ENCODE data around the gene TNNI3K. TPM values are rescaled to one million over a fixed set of nuclear protein-coding genes. Genes with fewer than 3 reads are reported as not detected.
"Not testable (repeated sequence)": the region's sequence is repeated elsewhere in the genome, so short reads cannot be mapped to it uniquely, and the experiment has no call there.

Gene TNNI3K, protein sequence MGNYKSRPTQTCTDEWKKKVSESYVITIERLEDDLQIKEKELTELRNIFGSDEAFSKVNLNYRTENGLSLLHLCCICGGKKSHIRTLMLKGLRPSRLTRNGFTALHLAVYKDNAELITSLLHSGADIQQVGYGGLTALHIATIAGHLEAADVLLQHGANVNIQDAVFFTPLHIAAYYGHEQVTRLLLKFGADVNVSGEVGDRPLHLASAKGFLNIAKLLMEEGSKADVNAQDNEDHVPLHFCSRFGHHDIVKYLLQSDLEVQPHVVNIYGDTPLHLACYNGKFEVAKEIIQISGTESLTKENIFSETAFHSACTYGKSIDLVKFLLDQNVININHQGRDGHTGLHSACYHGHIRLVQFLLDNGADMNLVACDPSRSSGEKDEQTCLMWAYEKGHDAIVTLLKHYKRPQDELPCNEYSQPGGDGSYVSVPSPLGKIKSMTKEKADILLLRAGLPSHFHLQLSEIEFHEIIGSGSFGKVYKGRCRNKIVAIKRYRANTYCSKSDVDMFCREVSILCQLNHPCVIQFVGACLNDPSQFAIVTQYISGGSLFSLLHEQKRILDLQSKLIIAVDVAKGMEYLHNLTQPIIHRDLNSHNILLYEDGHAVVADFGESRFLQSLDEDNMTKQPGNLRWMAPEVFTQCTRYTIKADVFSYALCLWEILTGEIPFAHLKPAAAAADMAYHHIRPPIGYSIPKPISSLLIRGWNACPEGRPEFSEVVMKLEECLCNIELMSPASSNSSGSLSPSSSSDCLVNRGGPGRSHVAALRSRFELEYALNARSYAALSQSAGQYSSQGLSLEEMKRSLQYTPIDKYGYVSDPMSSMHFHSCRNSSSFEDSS
- 1 to 10 TPM in 2 of 10 donors, under 1 TPM in 8; 0.48 to 1.2 (median 0.79) TPM for polyA plus RNA-seq (ENCODE audit: insufficient read length in 10 of 10)
- long read RNA-seq, donor 1 = 0 reads
- long read RNA-seq, donor 2 = 0 reads
- long read RNA-seq, donor 3 = 0 reads
- long read RNA-seq, donor 4 = 0 reads
- long read RNA-seq, donor 5 = 0 reads
- long read RNA-seq, donor 6 = 0 reads
- long read RNA-seq, donor 7 = 0 reads
- long read RNA-seq, donor 8 = 0 reads
- long read RNA-seq, donor 9 = 0 reads

DNA sequence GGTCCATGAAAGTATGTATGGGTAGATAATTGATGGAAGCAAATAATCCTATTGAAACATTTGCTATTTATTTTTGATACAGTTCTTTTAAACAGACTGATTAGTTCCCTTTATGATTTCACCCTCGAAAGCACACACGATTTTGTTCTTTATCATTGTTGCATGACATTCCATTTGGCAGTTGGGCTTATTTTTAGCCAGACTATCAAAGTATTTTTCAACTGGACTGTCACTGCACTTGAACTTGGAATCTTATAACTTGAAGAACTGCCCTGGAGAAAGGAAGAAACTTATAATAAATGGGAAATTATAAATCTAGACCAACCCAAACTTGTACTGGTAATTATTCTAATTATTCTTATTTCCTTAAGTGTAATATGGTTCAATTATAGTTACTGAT is at the start of gene TNNI3K:
TSS of gene TNNI3K (plus strand) at position 235 of the 400 bp plus-strand sequence. CDS start at position 300, 65 bp downstream.
- DNase-seq = no peak

DNA sequence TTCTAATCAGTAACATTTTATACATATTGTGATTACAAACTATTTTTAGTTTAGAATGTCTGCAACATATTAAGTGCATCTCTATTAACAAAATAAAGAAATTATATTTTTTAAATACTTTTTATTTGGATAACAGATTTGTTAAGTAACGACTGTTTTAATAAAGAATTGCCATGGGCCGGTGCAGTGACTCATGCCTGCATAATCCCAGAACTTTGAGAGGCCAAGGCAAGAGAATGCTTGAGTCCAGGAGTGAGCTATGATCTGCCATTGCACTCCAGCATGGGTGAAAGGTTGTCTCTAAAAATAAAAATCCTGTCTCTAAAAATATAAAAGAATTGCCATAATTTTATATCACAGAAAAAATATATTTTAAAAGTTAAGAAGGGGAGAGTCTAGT is 41.3 kb upstream of the TNNI3K start:
- DNase-seq = no peak

DNA sequence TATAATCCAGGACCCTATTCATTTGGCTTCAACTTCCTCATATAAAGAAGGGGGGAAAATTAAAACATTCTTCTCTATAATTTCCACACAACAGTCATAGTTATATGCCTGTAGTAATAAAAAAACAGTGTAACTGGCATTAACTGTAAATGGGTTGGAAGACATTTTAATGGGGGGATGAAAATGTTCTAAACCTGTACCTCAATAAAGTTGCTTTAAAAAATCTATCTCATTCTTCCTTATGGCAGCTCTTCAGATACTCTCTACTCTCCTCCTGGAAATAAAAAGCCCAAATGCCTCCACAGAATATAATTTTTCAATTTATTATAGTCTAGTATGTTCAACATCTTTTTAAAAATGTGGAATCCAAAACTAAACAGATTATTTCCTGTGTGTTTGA is 39.8 kb upstream of the TNNI3K start:
- DNase-seq = no peak

DNA sequence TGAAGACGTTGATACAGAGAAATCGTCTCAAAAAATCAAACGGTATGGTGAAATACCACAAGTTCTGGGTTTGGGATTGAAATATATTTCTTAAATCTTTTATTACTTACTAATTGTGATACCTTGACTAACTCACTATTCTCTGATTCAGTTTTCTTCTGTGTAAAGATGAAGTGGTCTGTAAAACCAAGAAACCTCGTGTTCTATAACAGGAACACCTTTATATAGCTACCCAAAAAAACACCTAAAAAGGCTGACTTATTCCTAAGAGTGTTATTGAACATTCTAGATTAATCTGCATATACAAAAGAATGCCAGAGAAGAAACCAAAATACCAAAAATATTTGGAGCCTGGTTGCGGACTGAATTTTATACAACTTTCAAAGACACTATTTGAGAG is 37.9 kb upstream of the TNNI3K start:
- DNase-seq = no peak

DNA sequence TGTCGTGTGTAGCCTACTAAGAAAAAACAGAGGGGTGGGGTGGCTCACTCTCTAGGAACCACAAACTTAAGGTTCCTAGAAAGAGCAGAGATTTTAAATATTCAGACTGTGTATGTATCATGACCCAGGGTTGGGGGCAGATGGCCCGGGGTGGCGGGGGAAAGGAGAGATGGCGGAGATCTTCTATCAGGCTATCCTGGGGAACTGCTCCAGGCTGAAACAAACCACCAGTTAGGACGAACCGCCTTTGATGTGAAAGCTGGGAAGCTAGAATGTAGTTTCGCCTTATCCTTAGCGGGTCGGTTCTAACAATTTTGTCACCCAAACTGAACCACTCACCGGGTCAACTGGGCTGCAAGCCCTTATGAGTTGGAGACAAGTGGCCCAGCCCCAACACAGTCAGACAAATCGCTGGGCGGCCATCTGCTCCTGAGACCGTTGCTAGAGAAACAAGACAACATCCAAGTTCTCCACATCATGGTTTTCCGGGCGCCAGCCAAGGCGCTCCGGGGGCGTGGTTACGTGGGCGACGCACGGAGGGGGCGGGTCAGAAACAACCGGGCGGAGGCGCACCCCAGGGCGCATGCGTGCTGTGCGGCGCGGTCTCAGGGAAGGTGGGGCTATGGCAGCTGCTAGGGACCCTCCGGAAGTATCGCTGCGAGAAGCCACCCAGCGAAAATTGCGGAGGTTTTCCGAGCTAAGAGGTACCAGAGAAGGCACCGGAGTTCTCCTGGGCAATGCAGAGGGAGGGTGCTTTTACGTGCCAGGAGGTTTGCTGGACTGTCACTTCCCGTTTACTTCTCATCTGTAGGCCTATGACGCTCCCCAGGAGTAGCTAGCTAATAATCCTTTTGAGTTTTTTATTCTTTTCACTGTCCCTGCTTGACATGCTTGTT is 37.3 kb upstream of the TNNI3K start, which contains the start of the genes FPGT and LRRIQ3:
TSS of gene FPGT (plus strand) at position 586 of the 896 bp plus-strand sequence. CDS start at position 623, 37 bp downstream.
TSS of gene LRRIQ3 (minus strand) at position 520 of the 896 bp plus-strand sequence. CDS start 14,492 bp downstream, outside the sequence.
- peak; percentile 96 to 99 (median 99) for DNase-seq

DNA sequence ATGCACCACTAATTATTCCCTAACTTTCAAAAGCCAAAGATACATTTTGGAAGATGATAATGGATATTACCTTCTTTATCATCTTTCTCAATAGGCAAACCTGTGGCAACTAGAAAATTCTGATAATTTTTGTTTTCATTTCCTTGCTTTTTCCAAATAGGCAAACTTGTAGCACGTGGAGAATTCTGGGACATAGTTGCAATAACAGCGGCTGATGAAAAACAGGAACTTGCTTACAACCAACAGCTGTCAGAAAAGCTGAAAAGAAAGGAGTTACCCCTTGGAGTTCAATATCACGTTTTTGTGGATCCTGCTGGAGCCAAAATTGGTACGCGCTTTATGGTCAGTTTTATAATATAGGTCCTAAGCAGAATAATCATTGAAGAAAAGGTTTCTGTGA is 35.7 kb upstream of the TNNI3K start:
- DNase-seq = peak in 1 of 3 donors; percentile 4

DNA sequence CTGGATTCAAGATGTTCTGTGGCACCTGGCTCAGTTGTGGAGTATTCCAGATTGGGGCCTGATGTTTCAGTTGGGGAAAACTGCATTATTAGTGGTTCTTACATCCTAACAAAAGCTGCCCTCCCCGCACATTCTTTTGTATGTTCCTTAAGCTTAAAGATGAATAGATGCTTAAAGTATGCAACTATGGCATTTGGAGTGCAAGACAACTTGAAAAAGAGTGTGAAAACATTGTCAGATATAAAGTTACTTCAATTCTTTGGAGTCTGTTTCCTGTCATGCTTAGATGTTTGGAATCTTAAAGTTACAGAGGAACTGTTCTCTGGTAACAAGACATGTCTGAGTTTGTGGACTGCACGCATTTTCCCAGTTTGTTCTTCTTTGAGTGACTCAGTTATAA is 29.9 kb upstream of the TNNI3K start:
- DNase-seq = no peak

DNA sequence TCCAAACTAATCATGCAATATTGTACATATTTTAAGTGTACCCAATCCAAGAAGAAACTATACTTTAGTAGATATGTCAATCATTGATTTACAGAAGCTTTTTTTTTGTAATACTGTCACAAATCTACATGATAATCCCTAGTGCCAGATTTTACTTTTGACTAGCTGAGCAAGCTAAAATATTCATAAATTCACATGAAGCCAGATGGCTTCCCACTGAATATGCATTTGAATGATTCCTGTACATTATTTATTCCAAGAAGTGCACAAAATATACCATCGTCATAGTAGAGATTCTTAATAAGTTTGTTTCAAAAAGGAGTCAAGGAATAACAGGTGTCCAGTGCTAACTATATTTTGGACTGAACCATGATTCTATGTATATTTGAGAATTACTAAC is 20.0 kb upstream of the TNNI3K start:
- no peak for DNase-seq

DNA sequence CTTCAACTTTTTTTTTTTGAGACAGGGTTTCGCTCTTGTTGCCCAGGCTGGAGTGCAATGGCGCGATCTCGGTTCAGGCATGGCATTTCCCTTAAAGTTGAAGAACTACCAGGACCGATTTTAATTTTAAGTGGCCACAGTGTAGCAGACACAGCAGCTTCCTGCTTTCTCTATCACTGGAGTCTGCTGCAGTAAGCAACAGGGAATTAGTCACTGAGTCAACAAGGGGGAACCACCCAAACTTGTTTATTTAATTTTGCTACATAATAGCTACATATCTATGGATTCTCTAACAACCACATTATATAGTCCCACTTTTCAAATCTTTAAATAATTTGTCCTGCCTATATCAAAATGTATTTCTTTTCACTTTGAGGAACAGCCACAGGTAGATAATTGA is 12.5 kb upstream of the TNNI3K start:
- DNase-seq = no peak

DNA sequence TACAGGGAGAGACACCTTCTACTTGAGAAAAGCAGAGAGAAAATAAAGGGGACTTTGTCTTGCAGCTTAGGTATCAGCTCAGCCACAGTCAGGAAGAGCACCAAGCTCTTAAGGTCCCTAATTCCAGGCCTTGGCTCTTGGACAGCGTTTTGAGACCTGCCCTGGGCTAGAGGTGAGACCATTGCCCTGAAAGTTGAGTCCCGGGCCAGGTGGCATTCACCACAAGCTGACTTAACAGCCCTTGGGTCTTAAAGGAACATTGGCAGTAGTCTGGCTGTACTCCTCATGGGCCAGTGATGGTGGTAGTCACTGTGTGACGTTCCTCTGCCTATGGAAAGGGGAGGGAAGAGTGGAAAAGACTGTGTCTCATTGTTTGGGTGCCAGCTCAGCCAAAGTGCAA is 11.7 kb upstream of the TNNI3K start:
- no peak for DNase-seq

DNA sequence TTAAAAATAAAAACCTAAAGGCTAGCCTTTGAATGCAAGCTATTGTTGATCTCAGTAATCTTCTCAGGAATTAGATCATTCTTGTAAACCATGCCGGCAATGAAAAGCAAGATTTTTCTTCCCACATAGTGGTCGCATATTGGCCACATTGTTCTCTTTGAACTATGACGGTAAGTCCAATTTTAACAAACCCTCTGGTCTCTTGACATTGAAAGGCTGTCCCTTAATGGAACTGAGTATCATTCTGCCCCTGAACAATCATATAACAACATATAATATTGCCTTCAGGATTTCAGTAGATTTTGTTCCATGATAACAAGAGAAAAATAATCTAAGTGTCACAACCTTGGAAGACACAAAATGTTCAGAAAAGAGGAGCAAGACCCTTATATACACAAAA is 1.3 kb downstream of the TNNI3K start:
- no peak for DNase-seq

DNA sequence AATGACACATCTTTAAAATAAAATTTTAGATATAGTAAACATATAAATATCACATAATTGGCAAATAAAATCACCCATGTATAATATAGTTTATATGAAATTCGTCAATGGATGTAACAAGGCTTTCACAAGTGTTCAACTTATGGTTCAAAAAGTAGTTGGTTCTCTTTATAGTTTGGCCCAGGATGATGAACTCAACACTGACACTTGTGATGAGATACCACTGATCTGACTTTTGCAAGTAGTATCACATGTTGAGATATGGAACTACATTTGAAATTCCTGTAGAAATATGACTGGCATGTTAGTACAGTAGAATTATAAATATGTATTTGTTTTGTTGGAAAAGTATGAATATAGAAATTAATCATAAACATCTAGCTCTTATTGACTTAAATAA is 1.8 kb downstream of the TNNI3K start:
- no peak for DNase-seq

DNA sequence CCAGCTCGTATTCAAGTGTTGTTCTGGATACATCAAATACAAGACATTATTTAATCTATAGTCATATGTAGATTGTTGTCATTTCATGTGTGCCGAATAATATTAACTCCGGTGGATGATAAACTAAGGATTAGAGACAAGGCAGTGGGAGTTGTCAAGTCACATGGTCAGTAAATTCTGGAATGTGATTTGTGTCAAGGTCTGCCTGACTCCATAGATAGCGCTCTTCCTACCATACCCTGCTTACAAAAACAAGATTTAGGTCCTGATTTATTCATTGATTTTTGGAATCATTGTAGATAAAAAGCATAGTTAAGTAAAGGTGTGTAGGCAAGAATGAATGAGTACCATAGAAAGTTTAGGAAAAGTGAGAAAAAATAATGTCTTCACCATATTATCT is 2.6 kb downstream of the TNNI3K start:
- DNase-seq = no peak

DNA sequence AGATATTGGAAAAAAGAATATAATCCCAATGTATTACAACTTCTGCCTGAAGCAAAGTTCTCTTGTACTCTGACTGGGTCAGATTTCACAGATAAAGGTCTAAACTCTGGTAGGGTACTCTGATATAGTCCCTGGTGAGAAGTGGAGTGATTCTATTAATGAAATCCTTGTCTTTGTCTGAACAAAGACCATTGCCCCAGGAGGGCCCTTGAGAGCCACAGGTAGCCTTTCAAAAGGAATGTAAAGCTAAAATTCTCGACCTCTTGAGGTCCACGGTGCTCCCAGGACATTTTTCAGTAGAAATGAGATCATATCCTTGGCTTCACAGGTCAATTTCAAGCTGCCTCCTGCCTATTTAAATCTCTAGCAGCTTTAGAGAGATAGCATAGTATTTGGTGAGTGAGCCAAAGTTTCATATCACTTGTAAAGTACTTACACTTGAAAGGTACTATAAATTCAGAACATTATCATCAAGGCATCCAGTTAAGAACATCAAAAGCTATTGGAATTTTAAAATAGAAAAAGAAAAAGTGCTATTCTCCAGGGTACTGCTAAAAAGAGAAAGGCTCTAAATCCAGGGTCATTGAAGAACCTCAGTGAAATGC is 10.1 kb downstream of the TNNI3K start:
- no peak for DNase-seq

DNA sequence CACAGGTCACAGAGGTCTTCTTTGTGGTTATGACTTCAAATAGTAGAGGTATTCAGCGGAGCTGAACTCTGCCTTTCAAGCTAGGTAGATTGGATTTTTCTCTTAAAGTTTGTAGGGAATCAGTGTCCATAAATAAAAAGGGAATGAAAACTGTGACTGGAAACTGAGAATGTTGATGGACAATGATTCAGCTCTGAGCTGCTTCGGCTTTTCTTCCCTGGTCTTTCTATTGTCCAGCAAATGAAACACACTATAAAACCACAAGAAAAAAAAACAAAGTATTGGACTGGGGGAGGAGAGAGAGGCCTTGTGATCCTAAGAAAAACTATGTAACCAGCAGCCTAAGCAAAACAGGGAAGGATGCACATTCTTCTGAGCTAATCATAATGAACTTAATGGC is 11.1 kb downstream of the TNNI3K start:
- no peak for DNase-seq

DNA sequence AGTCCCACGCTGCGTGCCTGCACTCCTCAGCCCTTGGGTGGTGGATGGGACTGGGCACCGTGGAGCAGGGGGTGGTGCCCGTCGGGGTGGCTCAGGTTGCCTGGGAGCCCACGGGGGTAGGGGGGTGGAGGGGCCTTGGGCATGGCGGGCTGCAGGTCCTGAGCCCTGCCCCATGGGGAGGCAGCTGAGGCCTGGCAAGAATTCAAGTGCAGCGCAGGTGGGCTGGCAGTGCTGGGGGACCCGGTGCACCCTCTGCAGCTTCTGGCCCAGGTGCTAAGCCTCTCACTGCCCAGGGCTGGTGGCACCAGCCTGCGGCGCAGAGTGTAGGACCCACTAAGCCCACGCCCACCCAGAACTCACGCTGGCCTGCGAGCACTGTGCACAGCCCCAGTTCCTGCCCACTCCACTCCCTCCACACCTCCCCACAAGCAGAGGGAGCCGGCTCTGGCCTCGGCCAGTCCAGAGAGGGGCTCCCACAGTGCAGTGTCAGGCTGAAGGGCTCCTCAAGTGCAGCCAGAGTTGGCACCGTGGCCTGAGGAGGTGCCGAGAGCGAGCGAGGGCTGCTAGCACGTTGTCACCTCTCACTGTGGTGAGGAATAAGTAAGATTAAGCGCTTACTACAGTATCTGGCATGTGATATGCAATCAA is 12.8 kb downstream of the TNNI3K start:
- DNase-seq = peak in 1 of 3 donors; percentile 1

DNA sequence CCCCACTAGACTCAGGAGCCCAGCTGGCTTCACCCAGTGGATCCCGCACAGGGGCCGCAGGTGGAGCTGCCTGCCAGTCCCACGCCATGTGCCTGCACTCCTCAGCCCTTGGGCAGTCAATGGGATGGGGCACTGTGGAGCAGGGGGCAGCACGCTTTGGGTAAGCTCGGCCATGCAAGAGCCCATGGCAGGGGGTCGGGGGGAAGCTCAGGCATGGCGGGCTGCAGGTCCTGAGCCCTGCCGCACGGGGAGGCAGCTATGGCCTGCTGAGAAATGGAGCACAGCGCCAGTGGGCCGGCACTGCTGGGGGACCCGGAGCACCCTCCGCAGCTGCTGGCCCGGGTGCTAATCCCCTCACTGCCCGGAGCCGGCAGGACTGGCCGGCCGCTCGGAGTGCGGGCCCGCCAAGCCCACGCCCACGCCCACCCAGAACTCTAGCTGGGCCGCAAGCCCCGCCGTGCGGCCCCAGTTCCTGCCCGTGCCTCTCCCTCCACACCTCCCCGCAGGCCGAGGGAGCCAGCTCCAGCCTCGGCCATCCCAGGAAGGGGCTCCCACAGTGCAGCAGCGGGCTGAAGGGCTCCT is 18.1 kb downstream of the TNNI3K start:
- DNase-seq = not testable (repeated sequence)

DNA sequence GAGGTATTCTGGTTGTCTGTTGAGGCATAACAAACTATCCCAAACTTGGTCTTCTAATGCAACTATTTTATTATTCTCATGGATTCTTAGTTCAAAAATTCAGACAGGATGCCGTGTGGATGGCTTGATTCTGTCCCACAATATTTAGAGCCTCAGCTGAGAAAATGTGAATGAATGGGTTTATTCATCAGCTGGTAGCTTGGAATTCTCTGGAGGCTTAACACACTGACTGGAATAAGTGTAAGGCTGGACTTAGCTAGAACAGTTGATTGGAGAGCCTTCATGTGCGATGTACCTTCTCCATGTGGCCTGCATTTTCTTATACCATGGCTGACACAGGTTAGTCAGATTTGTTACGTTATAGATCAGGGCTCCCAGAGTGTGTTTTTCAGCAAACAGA is 30.8 kb downstream of the TNNI3K start:
- no peak for DNase-seq

DNA sequence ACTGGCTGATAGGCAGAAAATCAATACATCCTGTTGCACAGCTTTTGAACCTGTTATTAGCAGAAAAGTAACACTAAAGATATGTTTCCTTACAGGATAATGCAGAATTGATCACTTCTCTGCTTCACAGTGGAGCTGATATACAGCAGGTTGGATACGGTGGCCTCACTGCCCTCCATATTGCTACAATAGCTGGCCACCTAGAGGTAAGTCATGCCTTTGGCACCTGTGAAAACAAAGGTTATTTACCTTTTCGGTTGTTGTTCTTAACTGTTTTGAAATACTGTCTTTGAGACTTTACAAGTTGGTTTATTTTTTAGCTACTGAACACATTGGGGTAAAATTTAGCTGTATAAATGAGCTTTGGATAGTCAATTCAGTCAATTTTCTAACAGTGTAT is 36.3 kb downstream of the TNNI3K start:
- no peak for DNase-seq

Measured in muscle of back (tissue), 13 donors.